Skin of body (tissue), 2 donors: ENCODE results near the gene SLC38A10. TPM values are rescaled to one million over a fixed set of nuclear protein-coding genes. Genes with fewer than 3 reads are reported as not detected.

Experiments used
- DNase-seq: peaks from one replicate; lab custom pipeline; 2025; lab: John Stamatoyannopoulos, UW
- total RNA-seq: library from RNA; depleted of rRNA; stranded (reverse); fragments of >200 nt; gene quantifications from one replicate; pipeline ENCODE4 v1.2.3, GENCODE V29; 2014

The SLC38A10 gene
- total RNA-seq, 1 donor from 2014 or later, result 29.2 TPM

- no peak for DNase-seq
Measured at GRCh38 chr17:81244358-81245023, 50.6 kb downstream of the SLC38A10 start.

GRCh38 chr17:81243333-81243664, 51.8 kb downstream of the SLC38A10 start:
- no peak for DNase-seq

- no peak for DNase-seq
Measured at GRCh38 chr17:81242421-81243332, 52.4 kb downstream of the SLC38A10 start.

- DNase-seq, result peak; percentile 39
Measured at GRCh38 chr17:81241648-81242420, 53.3 kb downstream of the SLC38A10 start.

GRCh38 chr17:81241203-81241602, 53.9 kb downstream of the SLC38A10 start:
- no peak for DNase-seq

- no peak for DNase-seq
Measured at GRCh38 chr17:81240761-81241160, 54.3 kb downstream of the SLC38A10 start.

GRCh38 chr17:81239714-81240555, 55.2 kb downstream of the SLC38A10 start:
- no peak for DNase-seq

GRCh38 chr17:81238815-81239713, 56.0 kb downstream of the SLC38A10 start, which contains the start of the genes NDUFAF8 and TEPSIN:
NDUFAF8 (plus strand) TSS chr17:81239318; CDS start chr17:81239364, 46 bp downstream.
TEPSIN (minus strand) TSS chr17:81239055; CDS start chr17:81239033, 22 bp downstream.
- DNase-seq, result peak; percentile 99

- no peak for DNase-seq
Measured at GRCh38 chr17:81238490-81238814, 56.7 kb downstream of the SLC38A10 start.

- no peak for DNase-seq
Measured at GRCh38 chr17:81237591-81238489, 57.3 kb downstream of the SLC38A10 start.

- no peak for DNase-seq
Measured at GRCh38 chr17:81236784-81237183, 58.3 kb downstream of the SLC38A10 start.

GRCh38 chr17:81235822-81236740, 59.0 kb downstream of the SLC38A10 start:
- DNase-seq, result no peak

- DNase-seq, result no peak
Measured at GRCh38 chr17:81234940-81235821, 59.9 kb downstream of the SLC38A10 start.

- DNase-seq, result no peak
Measured at GRCh38 chr17:81234506-81234855, 60.6 kb downstream of the SLC38A10 start.

- no peak for DNase-seq
Measured at GRCh38 chr17:81233811-81234505, 61.1 kb downstream of the SLC38A10 start.

GRCh38 chr17:81233316-81233715, 61.8 kb downstream of the SLC38A10 start:
- no peak for DNase-seq
